Measurements from ENCODE around the gene PI4KB.
"Not testable (repeated sequence)": the region's sequence is repeated elsewhere in the genome, so short reads cannot be mapped to it uniquely, and the experiment has no call there.

The PI4KB gene

GRCh38 chr1:151281225-151281968, 45.8 kb downstream of the PI4KB start:
- peak; percentile 87 for DNase-seq (ENCODE audit: low read depth)

- no peak for DNase-seq (ENCODE audit: low read depth)
Measured at GRCh38 chr1:151277249-151277648, 50.0 kb downstream of the PI4KB start.

- not testable (repeated sequence) for DNase-seq (ENCODE audit: low read depth)
Measured at GRCh38 chr1:151275341-151275740, 51.9 kb downstream of the PI4KB start.

- DNase-seq (ENCODE audit: low read depth), result no peak
Measured at GRCh38 chr1:151273924-151274466, 53.2 kb downstream of the PI4KB start.

GRCh38 chr1:151267760-151268159, 59.5 kb downstream of the PI4KB start:
- no peak for DNase-seq (ENCODE audit: low read depth)

- no peak for DNase-seq (ENCODE audit: low read depth)
Measured at GRCh38 chr1:151266821-151267220, 60.4 kb downstream of the PI4KB start.

- DNase-seq (ENCODE audit: low read depth), result no peak
Measured at GRCh38 chr1:151266315-151266714, 60.9 kb downstream of the PI4KB start.

- DNase-seq (ENCODE audit: low read depth), result no peak
Measured at GRCh38 chr1:151265446-151266236, 61.6 kb downstream of the PI4KB start.

GRCh38 chr1:151259351-151259750, 67.9 kb downstream of the PI4KB start:
- DNase-seq (ENCODE audit: low read depth), result no peak

GRCh38 chr1:151255381-151255780, 71.8 kb downstream of the PI4KB start:
- DNase-seq (ENCODE audit: low read depth), result no peak

GRCh38 chr1:151254217-151255213, 72.7 kb downstream of the PI4KB start, which contains the start of gene PSMD4:
PSMD4 (plus strand) TSS chr1:151254734; CDS start chr1:151254783, 49 bp downstream.
- DNase-seq (ENCODE audit: low read depth), result peak; percentile 84

- no peak for DNase-seq (ENCODE audit: low read depth)
Measured at GRCh38 chr1:151251656-151252470, 75.4 kb downstream of the PI4KB start.

GRCh38 chr1:151246786-151247185, 80.4 kb downstream of the PI4KB start:
- no peak for DNase-seq (ENCODE audit: low read depth)

- DNase-seq (ENCODE audit: low read depth), result no peak
Measured at GRCh38 chr1:151243683-151244216, 83.5 kb downstream of the PI4KB start.

GRCh38 chr1:151242442-151242841, 84.8 kb downstream of the PI4KB start:
- DNase-seq (ENCODE audit: low read depth), result no peak

Data from GM04503 (cell line).